HepG2 (cell line): ENCODE measurements around the gene FBXL20. TPM values are rescaled to one million over a fixed set of nuclear protein-coding genes. Genes with fewer than 3 reads are reported as not detected.

Experiments used
- AKNA ChIP-seq: sonication (generic); formaldehyde crosslinking; IDR thresholded peaks from 2 replicates; pipeline ENCODE4 v1.4.0; 2020; ENCODE audit warnings: missing genetic modification reagents, borderline replicate concordance
- NR2F1 ChIP-seq, 2 experiments: fragments of 450-650 bp in 1 of 2; formaldehyde crosslinking in 1 of 2; IDR thresholded peaks; 2 replicates each; pipeline versions ENCODE4 v1.5.0 to v1.6.1; 2016 to 2020; ENCODE audit warnings: mild to moderate bottlenecking in 1 of 2, missing compliant biosample characterization in 1 of 2, missing genetic modification reagents in 1 of 2, moderate library complexity in 1 of 2
- PAX8 ChIP-seq: sonication (generic); formaldehyde crosslinking; IDR thresholded peaks from 2 replicates; pipeline ENCODE4 v1.8.0; 2022; ENCODE audit warnings: mild to moderate bottlenecking, missing genetic modification reagents, borderline replicate concordance
- SIX4 ChIP-seq: sonication (generic); formaldehyde crosslinking; IDR thresholded peaks from 2 replicates; pipeline ENCODE4 v1.4.0; 2020; ENCODE audit warnings: missing genetic modification reagents
- SNAPC4 ChIP-seq: sonication (generic); formaldehyde crosslinking; IDR thresholded peaks from 2 replicates; pipeline ENCODE4 v1.4.0; 2020; ENCODE audit warnings: mild to moderate bottlenecking, missing genetic modification reagents
- SRF ChIP-seq: IDR thresholded peaks from 2 replicates; pipeline ENCODE4 v1.6.1; 2011; ENCODE audit warnings: mild to moderate bottlenecking, low read depth, low read length, moderate library complexity
- TEF ChIP-seq: sonication (generic); formaldehyde crosslinking; IDR thresholded peaks from 2 replicates; pipeline ENCODE4 v1.5.0; 2020; ENCODE audit warnings: missing genetic modification reagents
- ZMYM2 ChIP-seq: sonication (generic); formaldehyde crosslinking; IDR thresholded peaks from 2 replicates; pipeline ENCODE4 v1.8.0; 2022; ENCODE audit warnings: mild to moderate bottlenecking, missing genetic modification reagents
- ZNF17 ChIP-seq: sonication (generic); formaldehyde crosslinking; IDR thresholded peaks from 2 replicates; pipeline ENCODE4 v1.5.0; 2020; ENCODE audit warnings: mild to moderate bottlenecking, missing genetic modification reagents
- ZNF256 ChIP-seq: sonication (generic); formaldehyde crosslinking; conservative IDR thresholded peaks from 2 replicates; pipeline ENCODE4 v1.4.0; 2020; ENCODE audit warnings: missing genetic modification reagents
- ZNF354B ChIP-seq: sonication (generic); formaldehyde crosslinking; IDR thresholded peaks from 2 replicates; pipeline ENCODE4 v1.8.0; 2022; ENCODE audit warnings: mild to moderate bottlenecking, missing genetic modification reagents
- ZNF543 ChIP-seq: sonication (generic); formaldehyde crosslinking; IDR thresholded peaks from 2 replicates; pipeline ENCODE4 v1.4.0; 2020; ENCODE audit warnings: mild to moderate bottlenecking, missing genetic modification reagents
- ZNF557 ChIP-seq: sonication (generic); formaldehyde crosslinking; IDR thresholded peaks from 2 replicates; pipeline ENCODE4 v1.4.0; 2020; ENCODE audit warnings: missing genetic modification reagents
- polyA plus RNA-seq, 8 experiments: library from polyadenylated mRNA; depleted of rRNA in 3 of 8; stranded (reverse) in 7 of 8; unstranded in 1 of 8; fragments of >200 nt; fragmentation: Illumina TruSeq in 4 of 8; extraction: Trizol in 4 of 8; gene quantifications; 2 replicates each; pipeline versions ENCODE4 v1.2.1 to v1.2.3, GENCODE V29; 2011 to 2016; ENCODE audit warnings: low read depth in 4 of 8, missing spikeins in 1 of 8, mixed read lengths in 1 of 8; ENCODE audit not compliant: insufficient read depth in 1 of 8
- total RNA-seq, 5 experiments: library from RNA; depleted of rRNA; stranded (reverse); fragments of >200 nt; fragmentation: Illumina TruSeq; extraction: Trizol; gene quantifications; 2 replicates each; pipeline ENCODE4 v1.2.3, GENCODE V29; 2016; ENCODE audit warnings: low read depth in 1 of 5
- TF ChIP-seq, protein P1 (sequence below): IDR thresholded peaks from 2 replicates; pipeline ENCODE4 v1.6.1; 2016; ENCODE audit warnings: control low read depth

Gene FBXL20
- total and polyA plus RNA-seq, 2 of the 13 experiments (the other 11 are each of a cell fraction or from before 2014, with no cell fraction given), result 10.2 to 10.3 TPM

- no peak for TF ChIP-seq AKNA
- TF ChIP-seq TEF (CRISPR knock-in tag), result 0 out of 2 replicates have a peak, but pooled peaks have one; percentile 57
- TF ChIP-seq PAX8 (CRISPR knock-in tag), result no peak
- TF ChIP-seq ZNF354B, result 0 out of 2 replicates have a peak, but pooled peaks have one; percentile 0
- TF ChIP-seq SRF, result no peak
- TF ChIP-seq ZNF17 (CRISPR knock-in tag), result no peak
- TF ChIP-seq, protein P1, sequence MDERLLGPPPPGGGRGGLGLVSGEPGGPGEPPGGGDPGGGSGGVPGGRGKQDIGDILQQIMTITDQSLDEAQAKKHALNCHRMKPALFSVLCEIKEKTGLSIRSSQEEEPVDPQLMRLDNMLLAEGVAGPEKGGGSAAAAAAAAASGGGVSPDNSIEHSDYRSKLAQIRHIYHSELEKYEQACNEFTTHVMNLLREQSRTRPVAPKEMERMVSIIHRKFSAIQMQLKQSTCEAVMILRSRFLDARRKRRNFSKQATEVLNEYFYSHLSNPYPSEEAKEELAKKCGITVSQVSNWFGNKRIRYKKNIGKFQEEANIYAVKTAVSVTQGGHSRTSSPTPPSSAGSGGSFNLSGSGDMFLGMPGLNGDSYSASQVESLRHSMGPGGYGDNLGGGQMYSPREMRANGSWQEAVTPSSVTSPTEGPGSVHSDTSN (CRISPR knock-in tag), result no peak
- no peak for TF ChIP-seq SIX4 (CRISPR knock-in tag)
- TF ChIP-seq ZNF256, result peak; percentile 47; the same call in 1 of the 2 replicates
- TF ChIP-seq ZNF557 (CRISPR knock-in tag), result peak; percentile 89; the same call in 1 of the 2 replicates
- TF ChIP-seq SNAPC4 (CRISPR knock-in tag), result no peak
- no peak; the same call in 1 of the 2 replicates for TF ChIP-seq ZMYM2
- 0 out of 2 replicates have a peak, but pooled peaks have one; percentile 53 for TF ChIP-seq ZNF543 (CRISPR knock-in tag)
- TF ChIP-seq NR2F1 (CRISPR knock-in tag; IDR thresholded peaks at IDR 0.05), result no peak
Observed at GRCh38 chr17:39450847-39451581, 49.6 kb upstream of the FBXL20 start, which contains the start of gene MED1 (continued).
